ENCODE data around the gene CDC25B. TPM values are rescaled to one million over a fixed set of nuclear protein-coding genes. Genes with fewer than 3 reads are reported as not detected.
A peak's percentile ranks its signal among the peaks of the same experiment; 100 is the strongest.
"Not testable (repeated sequence)": the region's sequence is repeated elsewhere in the genome, so short reads cannot be mapped to it uniquely, and the experiment has no call there.

Gene CDC25B
- total RNA-seq, 1 donor from 2014 or later = 76.2 TPM

GRCh38 chr20:3783511-3784195 is 12.5 kb upstream of the CDC25B start:
- Mint-ChIP-seq H3K36me3 (ENCODE audit: low read depth) (peaks cover 6% of the 10 kb centered on the region), H3K27ac (peak overlapping the region; percentile 65), H3K4me1 (ENCODE audit: low read depth) (peaks cover 49% of the 10 kb centered on the region), H3K9me3 (no peaks in the 10 kb centered on the region), H3K27me3 (ENCODE audit: insufficient read depth) (peaks cover 14% of the 10 kb centered on the region), H3K4me3 (no peak overlapping the region)
- intact Hi-C loops (cut with micrococcal nuclease) = no loop called here
- DNase-seq (ENCODE audit: low spot score) = no peak

GRCh38 chr20:3784216-3784853 is 11.8 kb upstream of the CDC25B start:
- H3K27me3 Mint-ChIP-seq (ENCODE audit: insufficient read depth) = peaks cover 10% of the 10 kb centered on the region
- intact Hi-C loops (cut with micrococcal nuclease) = no loop called here
- H3K9me3 Mint-ChIP-seq = no peaks in the 10 kb centered on the region
- peak overlapping the region; percentile 74 for H3K4me3 Mint-ChIP-seq
- H3K36me3 Mint-ChIP-seq (ENCODE audit: low read depth) = peaks cover 8% of the 10 kb centered on the region
- DNase-seq (ENCODE audit: low spot score) = no peak
- peaks cover 54% of the 10 kb centered on the region for H3K4me1 Mint-ChIP-seq (ENCODE audit: low read depth)
- H3K27ac Mint-ChIP-seq = no peak overlapping the region

GRCh38 chr20:3784863-3785239 is 11.3 kb upstream of the CDC25B start:
- intact Hi-C loops (cut with micrococcal nuclease) = no loop called here
- Mint-ChIP-seq H3K27me3 (ENCODE audit: insufficient read depth) (peaks cover 5% of the 10 kb centered on the region), H3K27ac (no peak overlapping the region), H3K4me3 (peak overlapping the region; percentile 74), H3K9me3 (no peaks in the 10 kb centered on the region), H3K4me1 (ENCODE audit: low read depth) (peaks cover 54% of the 10 kb centered on the region), H3K36me3 (ENCODE audit: low read depth) (peaks cover 8% of the 10 kb centered on the region)
- DNase-seq (ENCODE audit: low spot score) = no peak

GRCh38 chr20:3785240-3786125 is 10.6 kb upstream of the CDC25B start:
- Mint-ChIP-seq H3K36me3 (ENCODE audit: low read depth) (peaks cover 8% of the 10 kb centered on the region), H3K27ac (peak overlapping the region; percentile 63), H3K27me3 (ENCODE audit: insufficient read depth) (peaks cover 4% of the 10 kb centered on the region), H3K4me3 (peak overlapping the region; percentile 86), H3K9me3 (no peaks in the 10 kb centered on the region), H3K4me1 (ENCODE audit: low read depth) (peaks cover 52% of the 10 kb centered on the region)
- no peak for DNase-seq (ENCODE audit: low spot score)
- intact Hi-C loops (cut with micrococcal nuclease) = loop anchor here (1.0 to 2.0 kb wide), 5 partner anchors 17 to 299 kb away; partner anchors contain the start of genes AP5S1 and MAVS

- H3K36me3 Mint-ChIP-seq (ENCODE audit: low read depth) = peaks cover 8% of the 10 kb centered on the region
- peaks cover 46% of the 10 kb centered on the region for H3K4me1 Mint-ChIP-seq (ENCODE audit: low read depth)
- H3K27ac Mint-ChIP-seq = peak overlapping the region; percentile 70
- peaks cover 1% of the 10 kb centered on the region for H3K27me3 Mint-ChIP-seq (ENCODE audit: insufficient read depth)
- H3K4me3 Mint-ChIP-seq = peak overlapping the region; percentile 86
- H3K9me3 Mint-ChIP-seq = no peaks in the 10 kb centered on the region
- intact Hi-C loops (cut with micrococcal nuclease) = loop anchor here (1.0 to 2.0 kb wide), 5 partner anchors 18 to 299 kb away; partner anchors contain the start of genes AP5S1 and MAVS
- no peak for DNase-seq (ENCODE audit: low spot score)
Measured at GRCh38 chr20:3786126-3786484, 10.0 kb upstream of the CDC25B start.

- Mint-ChIP-seq H3K27ac (peak within 1 kb of the TSS; percentile 70), H3K9me3 (no peaks in the 10 kb centered on the region), H3K36me3 (ENCODE audit: low read depth) (peaks cover 8% of the 10 kb centered on the region), H3K4me1 (ENCODE audit: low read depth) (peaks cover 39% of the 10 kb centered on the region), H3K4me3 (peak within 1 kb of the TSS; percentile 86), H3K27me3 (ENCODE audit: insufficient read depth) (no peaks in the 10 kb centered on the region)
- intact Hi-C loops (cut with micrococcal nuclease) = loop anchor here (1.0 to 2.0 kb wide), 7 partner anchors 9 to 298 kb away; partner anchors contain the start of genes AP5S1 and MAVS
- peak; percentile 88 for DNase-seq (ENCODE audit: low spot score)
Measured at GRCh38 chr20:3786665-3787323, 9.3 kb upstream of the CDC25B start, which contains the start of gene CENPB. Gene CENPB (minus strand): TSS chr20:3786740. CDS start chr20:3786483, 257 bp downstream.

GRCh38 chr20:3787324-3788014 is 8.6 kb upstream of the CDC25B start:
- Mint-ChIP-seq H3K4me1 (ENCODE audit: low read depth) (peaks cover 38% of the 10 kb centered on the region), H3K27ac (peak overlapping the region; percentile 34), H3K4me3 (peak overlapping the region; percentile 77), H3K36me3 (ENCODE audit: low read depth) (peaks cover 8% of the 10 kb centered on the region), H3K27me3 (ENCODE audit: insufficient read depth) (no peaks in the 10 kb centered on the region), H3K9me3 (no peaks in the 10 kb centered on the region)
- DNase-seq (ENCODE audit: low spot score) = no peak
- intact Hi-C loops (cut with micrococcal nuclease) = loop anchor here (1.0 to 2.0 kb wide), 5 partner anchors 8 to 297 kb away; partner anchors contain the start of gene MAVS

- intact Hi-C loops (cut with micrococcal nuclease) = no loop called here
- H3K4me3 Mint-ChIP-seq = peak overlapping the region; percentile 63
Measured at GRCh38 chr20:3788685-3789155, 7.4 kb upstream of the CDC25B start.

GRCh38 chr20:3789201-3789600 is 6.9 kb upstream of the CDC25B start:
- H3K27ac Mint-ChIP-seq; intact Hi-C loops (cut with micrococcal nuclease); DNase-seq (ENCODE audit: low spot score); H3K36me3 Mint-ChIP-seq (ENCODE audit: low read depth); H3K27me3 Mint-ChIP-seq (ENCODE audit: insufficient read depth); H3K9me3 Mint-ChIP-seq: not testable (repeated sequence)
- Mint-ChIP-seq H3K4me1 (ENCODE audit: low read depth) (peaks cover 30% of the 10 kb centered on the region), H3K4me3 (peak overlapping the region; percentile 63)

More at GRCh38 chr20:3788685-3789155, 7.4 kb upstream of the CDC25B start:
- Mint-ChIP-seq H3K9me3 (no peaks in the 10 kb centered on the region), H3K4me1 (ENCODE audit: low read depth) (peaks cover 31% of the 10 kb centered on the region), H3K27ac (no peak overlapping the region), H3K36me3 (ENCODE audit: low read depth) (peaks cover 6% of the 10 kb centered on the region), H3K27me3 (ENCODE audit: insufficient read depth) (no peaks in the 10 kb centered on the region)
- no peak for DNase-seq (ENCODE audit: low spot score)

GRCh38 chr20:3794168-3794567 is 1.9 kb upstream of the CDC25B start:
- not testable (repeated sequence) for DNase-seq (ENCODE audit: low spot score); H3K9me3 Mint-ChIP-seq; H3K4me3 Mint-ChIP-seq; H3K27ac Mint-ChIP-seq; H3K27me3 Mint-ChIP-seq (ENCODE audit: insufficient read depth)
- Mint-ChIP-seq H3K36me3 (ENCODE audit: low read depth) (peaks cover 14% of the 10 kb centered on the region), H3K4me1 (ENCODE audit: low read depth) (peaks cover 32% of the 10 kb centered on the region)
- intact Hi-C loops (cut with micrococcal nuclease) = loop anchor here (10.0 kb wide), 1 partner anchor 1331 kb away; the partner anchor contains the start of gene CDS2

- Mint-ChIP-seq H3K27me3 (ENCODE audit: insufficient read depth) (no peaks in the 10 kb centered on the region), H3K27ac (peak overlapping the region; percentile 96), H3K36me3 (ENCODE audit: low read depth) (peaks cover 16% of the 10 kb centered on the region), H3K4me1 (ENCODE audit: low read depth) (peaks cover 39% of the 10 kb centered on the region), H3K4me3 (peak overlapping the region; percentile 93), H3K9me3 (no peaks in the 10 kb centered on the region)
- intact Hi-C loops (cut with micrococcal nuclease) = loop anchor here (1.0 to 10.0 kb wide), 3 partner anchors 8 to 1330 kb away; partner anchors contain the start of genes AP5S1 and CDS2
- DNase-seq (ENCODE audit: low spot score) = no peak
Measured at GRCh38 chr20:3794701-3795420, 1.2 kb upstream of the CDC25B start.

Data from activated T-helper 1 cell treated with anti-CD3 and anti-CD28 coated beads, Interleukin-12 subunit alpha, Interleukin-12 subunit beta, Interleukin-2, Interleukin-4 antibody, amounts not matched to agents 30 ng/mL and 10 ng/mL and 1 ng/mL, durations not matched to agents 14 hours and 24 hours and 36 hours (primary cell).